Activated CD8-positive, alpha-beta memory T cell treated with anti-CD3 and anti-CD28 coated beads for 24 hours (primary cell): ENCODE data around the gene FGF2.
"Not testable (repeated sequence)": the region's sequence is repeated elsewhere in the genome, so short reads cannot be mapped to it uniquely, and the experiment has no call there.

Experiments
- DNase-seq: peaks from one replicate; pipeline ENCODE4 v3.0.0-alpha.2; 2020

Gene FGF2

DNA sequence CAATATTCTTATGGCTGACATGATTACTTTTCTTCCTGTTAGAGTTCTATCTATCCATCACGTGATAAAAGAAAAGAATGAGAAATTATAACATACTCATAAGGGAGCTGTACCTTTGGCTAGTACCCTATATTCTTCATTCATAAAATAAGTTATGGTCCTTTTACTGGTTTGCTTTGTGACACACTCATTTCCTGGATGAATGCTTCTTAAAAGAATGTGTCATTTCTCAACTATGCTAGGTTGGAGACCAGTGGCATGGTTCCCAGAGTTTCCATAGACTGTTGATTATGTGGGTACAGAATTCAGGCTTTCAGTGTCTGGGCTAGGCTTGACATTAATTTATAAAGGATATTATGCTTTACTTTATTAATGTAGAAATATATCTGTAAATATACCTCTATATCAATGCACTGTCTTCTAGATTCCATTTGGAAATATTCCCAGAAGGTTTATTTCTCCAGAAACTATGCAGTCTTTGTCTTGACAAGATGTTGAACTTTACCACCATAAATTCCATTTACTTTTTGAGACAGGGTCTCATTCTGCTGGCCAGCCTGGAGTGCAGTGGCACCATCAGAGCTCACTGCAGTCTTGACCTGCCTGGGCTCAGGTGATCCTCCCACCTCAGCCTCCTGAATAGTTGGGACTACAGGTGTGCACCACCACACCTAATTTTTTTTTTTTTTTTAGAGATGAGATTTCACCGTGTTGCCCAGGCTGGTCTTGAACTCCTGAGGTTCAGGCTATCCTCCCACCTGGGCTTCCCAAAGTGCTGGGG lies 71.9 kb downstream of the FGF2 start:
- no peak for DNase-seq

DNA sequence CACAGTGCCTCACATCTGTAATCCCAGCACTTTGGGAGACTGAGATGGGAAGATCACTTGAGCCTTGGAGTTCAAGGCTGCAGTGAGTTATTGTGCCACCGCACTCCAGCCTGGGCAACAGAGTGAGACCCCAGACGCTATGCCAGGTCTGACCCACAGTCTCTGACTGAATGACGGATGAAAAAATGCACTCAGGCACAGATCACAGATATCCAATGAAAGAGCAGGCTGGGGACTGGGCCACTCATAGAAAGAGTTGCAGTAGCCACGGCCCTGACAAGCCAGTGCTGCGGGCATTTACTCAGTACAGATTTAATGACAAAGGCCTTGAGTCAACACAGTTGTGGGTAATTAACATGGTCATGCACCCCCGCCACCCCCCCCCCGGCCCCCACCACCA lies 73.1 kb downstream of the FGF2 start:
- no peak for DNase-seq

DNA sequence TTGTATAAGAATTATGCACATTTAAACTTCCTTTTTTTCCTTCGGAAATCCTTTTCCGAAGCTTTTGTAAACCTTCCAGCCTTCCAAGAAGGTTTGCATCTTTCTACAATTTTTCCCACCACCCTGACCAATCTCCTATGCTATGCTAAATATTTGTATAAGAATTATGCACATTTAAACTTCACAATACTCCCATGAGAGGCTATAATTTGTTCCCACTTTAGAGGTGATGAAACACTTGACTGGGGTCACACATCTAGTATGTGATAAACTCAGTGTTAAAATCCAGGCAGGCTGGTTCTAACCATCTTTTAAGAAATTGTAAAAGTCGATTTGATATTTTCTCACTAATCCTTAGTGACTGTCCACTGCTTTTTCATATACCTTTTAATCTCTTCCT lies 73.7 kb downstream of the FGF2 start:
- DNase-seq, result no peak

DNA sequence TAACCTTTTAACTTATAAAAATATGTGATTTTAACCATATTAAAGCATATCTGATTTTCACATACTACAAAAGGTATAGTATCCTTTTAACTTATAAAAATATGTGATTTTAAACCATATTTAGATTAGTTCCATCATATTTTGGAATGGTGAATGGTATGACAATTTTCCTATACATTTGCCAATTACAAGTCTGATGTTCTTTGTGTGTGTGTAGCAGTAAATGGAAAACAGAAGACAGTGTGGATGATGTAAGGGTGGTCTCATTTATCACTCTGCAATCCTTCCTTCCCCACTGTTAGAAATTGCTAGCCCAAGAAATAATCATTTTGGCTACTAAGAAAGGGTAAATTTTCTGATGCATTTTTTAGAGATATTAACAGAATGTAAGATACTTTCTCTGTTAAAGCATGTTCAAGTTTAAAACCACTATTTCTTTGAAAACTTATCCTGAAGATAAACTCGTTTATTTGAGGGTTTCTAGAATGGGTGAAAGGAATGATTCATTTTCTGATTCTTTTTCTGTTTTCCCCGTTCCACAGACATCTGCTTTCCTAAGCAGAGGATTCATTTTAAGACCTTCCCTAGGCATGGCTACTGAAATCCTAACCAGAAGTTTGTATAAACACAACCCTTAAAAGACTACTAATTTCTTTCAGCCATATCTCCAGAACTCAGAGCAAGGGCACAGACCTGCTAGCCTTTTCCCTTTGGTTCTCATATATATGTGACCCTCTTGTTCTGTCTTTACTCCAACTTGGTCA lies 74.8 kb downstream of the FGF2 start:
- DNase-seq, result no peak

DNA sequence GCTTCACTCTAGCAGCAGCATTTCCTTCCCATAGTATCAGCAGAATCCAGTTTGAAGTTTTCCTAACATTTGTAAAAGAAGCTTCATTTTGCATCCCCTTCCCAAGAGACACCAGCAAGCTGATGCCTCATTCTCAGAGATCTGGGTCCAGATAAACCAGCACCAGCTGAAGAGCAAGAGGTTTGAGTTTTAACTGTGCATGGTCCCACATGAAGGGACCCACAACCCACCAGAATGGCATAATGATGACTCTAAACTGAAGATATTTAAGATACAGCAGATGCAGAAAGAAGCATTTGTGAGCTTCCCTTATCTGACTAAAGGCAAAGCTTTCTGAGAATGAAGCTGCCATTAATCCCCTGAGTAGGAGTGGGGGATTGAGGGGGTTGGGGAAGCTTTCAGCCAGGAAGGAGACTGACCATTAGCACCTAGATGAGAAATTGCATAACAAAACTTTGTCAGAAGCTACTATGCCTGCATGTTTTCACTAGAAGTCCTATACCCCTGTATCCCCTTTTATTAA lies 77.2 kb downstream of the FGF2 start:
- DNase-seq, result no peak

DNA sequence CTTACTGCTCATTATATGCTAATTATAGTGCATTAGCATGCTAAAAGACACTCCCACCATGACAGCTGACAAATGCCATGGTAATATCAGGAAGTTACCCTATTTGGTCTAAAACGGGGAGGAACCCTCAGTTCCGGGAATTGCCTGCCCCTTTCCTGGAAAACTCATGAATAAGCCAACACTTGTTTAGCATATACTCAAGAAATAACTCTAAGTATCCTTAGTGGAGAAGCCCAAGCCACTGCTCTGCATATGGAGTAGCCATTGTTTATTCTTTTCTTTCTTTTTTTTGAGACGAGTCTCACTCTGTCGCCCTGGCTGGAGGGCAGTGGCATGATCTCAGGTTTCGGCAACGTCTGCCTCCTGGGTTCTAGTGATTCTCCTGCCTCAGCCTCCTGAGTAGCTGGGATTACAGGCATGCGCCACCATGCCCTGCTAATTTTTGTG lies 80.3 kb downstream of the FGF2 start:
- no peak for DNase-seq

DNA sequence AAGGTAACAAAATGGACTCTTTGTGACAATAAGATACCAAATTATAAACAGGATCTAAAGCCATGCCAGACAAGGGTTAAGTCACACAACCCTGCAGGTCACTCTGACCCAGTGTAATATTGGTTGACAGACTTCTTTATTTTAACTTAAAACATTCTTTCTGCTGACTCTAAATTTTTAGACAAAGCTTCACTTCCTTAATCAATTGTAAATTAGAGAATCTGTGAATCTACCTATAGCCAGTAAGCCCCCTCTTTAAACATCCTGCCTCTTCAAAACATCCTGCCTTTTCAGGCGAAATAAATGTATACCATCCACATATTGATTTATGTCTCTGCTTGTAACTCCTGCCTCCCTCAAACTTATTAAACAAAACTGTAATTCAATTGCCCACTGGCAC lies 81.6 kb downstream of the FGF2 start:
- DNase-seq, result no peak

DNA sequence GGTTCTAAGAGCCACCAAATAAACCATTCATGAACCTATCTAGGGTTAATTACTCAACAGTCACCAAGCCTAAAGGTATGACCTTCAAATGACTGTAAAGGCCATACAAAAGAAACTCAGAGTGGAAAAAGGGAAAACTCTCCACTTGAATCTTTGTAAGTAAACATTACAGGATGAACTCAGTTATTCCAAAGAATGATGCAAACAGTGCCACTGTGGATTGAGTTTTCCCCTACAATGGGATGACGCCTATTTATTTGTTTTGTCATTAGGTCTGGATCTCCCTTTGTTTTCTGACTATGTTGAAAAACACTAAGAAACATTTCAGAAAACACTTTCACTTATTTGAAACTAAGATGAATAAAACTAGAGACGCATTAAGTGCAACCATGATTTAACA lies 83.1 kb downstream of the FGF2 start:
- DNase-seq, result no peak

DNA sequence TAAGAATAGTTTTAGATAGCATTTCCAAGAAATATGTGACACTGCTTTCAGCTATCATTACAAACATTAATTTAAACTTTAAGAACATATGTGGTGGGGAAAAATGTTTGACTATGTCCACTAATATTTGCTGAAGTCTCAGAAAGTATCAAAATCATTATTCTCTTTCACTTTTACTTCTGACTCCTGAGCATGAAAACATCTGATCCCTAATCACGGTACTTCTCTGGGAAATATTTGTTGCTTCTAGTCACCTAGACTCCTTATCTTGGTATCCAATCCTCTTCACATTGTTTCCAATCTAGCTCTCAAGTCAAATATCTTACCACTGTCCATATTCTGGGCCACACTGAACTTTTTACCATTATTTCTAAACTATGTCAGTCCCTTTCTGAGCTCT lies 85.0 kb downstream of the FGF2 start:
- no peak for DNase-seq

DNA sequence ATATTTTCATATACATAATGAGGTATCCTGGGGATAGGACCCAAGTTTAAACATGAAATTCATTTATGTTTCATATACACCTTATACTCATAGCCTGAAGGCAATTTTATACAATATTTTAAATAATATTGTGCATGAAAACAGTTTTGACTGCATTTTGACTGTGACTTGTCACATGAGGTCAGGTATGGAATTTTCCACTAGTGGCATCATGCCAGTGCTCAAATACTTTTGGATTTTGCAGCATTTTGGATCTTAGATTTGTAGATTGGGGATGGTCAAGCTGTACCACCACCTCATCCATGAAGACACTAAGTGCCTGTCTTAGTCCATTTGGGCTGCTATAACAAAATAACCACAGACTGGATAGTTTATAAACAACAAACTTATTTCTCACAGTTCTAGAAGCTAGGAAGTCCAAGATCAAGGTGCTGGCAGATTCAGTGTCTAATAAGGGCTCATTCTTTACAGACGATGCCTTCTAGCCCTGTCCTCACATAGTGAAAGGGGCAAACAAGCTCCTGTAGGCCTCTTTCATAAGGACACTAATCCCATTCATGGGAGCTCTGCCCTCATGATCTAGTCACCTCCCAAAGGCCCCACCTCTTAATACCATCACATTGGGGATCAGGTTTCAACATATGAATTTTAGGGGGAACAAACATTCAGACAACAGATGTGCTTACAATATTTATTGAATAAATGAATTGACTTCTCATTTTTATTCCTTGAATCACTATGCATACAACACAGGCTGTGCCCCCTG lies 86.4 kb downstream of the FGF2 start:
- no peak for DNase-seq

DNA sequence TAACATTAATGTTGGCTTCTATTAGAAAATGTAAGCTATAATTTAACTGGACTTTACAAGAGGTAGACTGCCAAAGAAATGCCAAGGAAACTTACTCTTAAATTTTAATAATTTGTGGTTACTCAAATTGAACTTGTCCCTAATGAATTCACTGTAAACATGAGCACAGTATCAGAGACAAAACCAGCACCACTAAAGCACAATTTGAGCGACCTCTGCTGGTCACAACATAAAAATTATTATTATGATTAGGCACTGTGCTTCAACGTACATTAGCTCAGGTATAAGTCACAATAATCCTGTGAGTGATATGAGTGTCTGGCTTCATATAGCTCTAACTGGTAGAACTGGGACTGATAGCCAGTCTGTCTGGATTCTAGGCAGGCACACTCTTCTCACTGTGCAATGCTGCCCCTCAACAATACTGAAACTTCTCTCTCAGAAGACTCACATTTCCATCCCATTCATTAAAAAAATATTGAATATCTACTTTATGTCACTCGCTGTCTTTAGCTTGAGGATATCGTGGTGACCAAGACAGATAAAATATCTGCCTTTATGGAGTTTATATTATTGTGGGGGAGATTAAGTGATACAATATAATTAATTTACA lies 87.8 kb downstream of the FGF2 start:
- DNase-seq, result no peak

DNA sequence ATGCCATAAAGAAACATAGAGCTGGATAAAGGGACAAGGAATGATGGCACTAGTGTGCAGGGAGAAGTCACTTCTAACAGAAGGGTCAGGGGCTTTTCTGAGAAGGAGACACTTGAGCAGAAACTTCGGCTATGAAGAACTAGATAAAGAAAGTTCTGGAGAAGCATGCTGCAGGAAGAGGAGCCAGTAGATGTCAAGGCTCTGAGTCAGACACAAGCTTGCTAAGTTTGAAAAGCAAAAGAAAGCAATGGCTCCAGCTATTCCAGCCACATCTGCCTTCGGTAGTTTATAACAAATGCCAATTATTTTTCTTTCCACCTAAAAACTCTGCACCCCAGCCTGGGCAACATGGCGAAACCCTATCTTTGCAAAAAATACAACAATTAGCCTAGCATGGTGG lies 88.3 kb downstream of the FGF2 start:
- no peak for DNase-seq

DNA sequence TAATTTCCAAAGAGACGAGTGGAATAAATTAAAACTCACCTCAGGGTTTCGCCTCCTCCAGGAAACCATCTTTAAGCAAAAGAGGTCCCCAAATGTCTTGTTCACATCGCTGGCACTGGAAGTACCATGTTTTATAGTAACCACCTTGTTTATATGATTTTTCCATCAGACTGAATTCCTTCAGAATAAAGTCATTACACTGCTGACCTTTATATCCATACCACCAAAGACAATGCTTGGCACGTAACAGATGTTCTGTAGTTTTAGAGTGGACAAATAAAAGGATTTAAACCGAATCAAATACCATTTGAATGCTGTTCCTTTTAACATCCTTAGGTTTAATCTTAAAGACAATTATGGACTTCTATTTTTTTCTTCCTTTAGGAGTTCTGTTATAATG lies 91.1 kb downstream of the FGF2 start:
- no peak for DNase-seq

DNA sequence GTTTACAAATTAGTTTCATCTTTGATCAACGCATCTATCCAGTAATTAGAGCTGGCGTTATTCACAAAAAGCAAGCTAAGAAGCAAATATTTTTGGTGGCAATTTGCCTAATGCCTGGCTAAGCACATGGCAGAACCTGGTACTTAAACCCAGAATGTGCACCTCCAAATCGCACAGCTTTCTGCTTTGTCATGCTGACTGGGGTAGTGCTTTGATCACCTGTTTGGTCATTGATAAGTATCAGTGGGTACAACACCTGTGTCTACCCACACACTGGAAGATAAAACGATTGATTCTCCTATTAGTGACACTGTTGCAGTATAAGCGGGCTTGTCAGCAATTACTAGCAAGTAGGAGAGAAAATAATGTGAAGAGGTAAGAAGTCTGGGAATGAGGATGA lies 93.8 kb downstream of the FGF2 start:
- DNase-seq, result no peak

DNA sequence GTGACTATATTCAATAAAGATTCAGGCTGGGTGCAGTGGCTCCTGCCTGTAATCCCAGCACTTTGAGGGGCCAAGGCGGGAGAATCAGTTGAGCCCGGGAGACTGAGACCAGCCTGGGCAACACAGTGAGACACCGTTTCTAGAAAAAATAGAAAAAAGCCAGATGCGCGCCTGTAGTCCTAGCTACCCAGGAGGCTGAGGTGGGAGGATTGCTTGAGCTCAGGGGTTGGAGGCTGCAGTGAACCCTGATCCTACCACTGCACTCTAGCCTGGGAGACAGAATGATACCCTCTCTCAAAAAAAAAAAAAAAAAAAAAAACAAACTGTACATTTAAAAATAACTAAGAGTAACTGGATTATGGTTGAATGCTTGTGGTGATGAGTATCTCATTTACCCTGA lies 94.7 kb downstream of the FGF2 start:
- DNase-seq, result no peak

DNA sequence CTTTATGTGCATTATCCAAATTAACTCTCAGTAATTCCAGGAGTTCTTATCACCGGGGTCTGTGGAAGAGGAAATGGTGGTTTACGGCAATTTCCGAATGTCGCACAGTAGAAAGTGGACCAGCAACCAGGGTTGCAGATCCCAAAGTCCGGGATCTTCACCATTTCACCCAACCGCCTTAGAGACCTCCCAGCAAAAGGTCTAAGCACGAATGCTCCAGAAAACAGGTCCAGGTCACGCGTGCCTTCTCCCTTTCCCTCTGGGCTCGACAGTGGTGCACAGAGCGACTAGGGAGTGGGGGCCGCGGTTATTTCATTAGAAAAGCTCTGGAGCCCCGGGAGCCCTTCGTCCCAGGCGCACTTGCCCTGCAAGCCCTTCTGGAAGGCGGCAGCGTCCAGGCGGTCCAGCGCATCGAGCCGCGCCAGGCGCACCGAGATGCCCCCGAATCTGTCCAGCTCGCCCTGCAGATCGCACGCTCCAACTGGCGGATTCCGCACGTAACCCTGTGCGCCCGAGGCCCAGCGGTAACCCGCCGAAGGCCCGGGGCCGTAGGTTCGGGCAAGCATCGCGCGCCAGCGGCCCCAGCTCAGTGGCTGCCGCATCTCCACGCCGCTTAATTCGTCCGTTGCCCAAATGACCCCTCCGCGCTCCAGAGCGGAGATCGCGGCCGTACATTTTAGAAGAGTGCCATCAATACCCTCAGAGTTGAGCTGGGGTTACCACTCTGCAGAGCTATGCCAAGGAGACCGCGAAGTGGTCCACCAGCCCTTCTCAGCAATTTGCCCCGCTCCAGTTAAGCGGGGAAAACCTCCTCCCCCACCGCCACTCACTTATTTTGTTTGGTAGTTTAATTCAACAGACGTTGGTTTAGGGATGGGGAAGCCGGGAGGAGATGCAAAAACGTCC lies 95.6 kb downstream of the FGF2 start, which contains the start of gene NUDT6:
Gene NUDT6, minus strand, starts transcription at position 627 of the 906 bp plus-strand sequence. Its CDS starts 25 bp downstream, at position 602.
- DNase-seq, result peak; percentile 75

DNA sequence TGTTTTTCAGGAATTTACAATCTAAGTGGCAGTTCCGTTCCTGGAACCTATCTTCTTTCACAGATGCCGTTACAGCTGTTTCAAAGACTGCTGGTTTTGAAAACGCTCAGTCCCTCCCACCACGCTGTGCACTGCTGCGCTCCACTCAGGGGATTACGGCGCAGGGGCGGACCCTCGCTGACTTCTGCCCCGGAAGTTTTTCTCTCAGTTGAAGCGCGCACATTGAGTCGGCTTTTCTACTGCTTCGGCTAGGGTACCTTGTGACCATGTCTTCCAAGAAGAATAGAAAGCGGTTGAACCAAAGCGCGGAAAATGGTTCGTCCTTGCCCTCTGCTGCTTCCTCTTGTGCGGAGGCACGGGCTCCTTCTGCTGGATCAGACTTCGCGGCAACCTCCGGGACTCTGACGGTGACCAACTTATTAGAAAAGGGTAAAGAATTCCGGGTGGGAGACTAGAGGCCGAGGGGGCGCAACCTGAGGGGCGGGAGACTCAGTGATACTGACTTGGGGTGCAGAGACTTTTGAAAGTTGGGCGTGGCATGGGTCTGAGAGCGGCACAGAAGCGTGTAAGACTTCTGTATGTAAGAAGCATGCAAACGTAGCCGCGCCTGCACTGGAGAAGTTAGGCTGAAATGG lies 96.4 kb downstream of the FGF2 start:
- peak; percentile 90 for DNase-seq

DNA sequence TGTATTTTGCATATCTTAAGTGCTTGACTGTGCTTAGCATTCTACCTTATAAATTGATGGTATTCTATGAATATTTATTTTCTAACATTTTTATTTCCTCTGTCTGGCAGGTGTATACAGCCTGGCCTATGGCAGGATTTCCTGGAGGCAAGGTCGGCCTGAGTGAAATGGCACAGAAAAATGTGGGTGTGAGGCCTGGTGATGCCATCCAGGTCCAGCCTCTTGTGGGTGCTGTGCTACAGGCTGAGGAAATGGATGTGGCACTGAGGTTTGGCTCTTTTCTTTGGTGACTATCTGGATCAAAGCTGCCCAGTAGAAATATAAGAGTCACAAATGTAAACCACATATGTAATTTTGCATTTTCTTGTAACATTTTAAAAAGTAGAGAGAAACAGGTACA lies 102.3 kb downstream of the FGF2 start:
- no peak for DNase-seq

DNA sequence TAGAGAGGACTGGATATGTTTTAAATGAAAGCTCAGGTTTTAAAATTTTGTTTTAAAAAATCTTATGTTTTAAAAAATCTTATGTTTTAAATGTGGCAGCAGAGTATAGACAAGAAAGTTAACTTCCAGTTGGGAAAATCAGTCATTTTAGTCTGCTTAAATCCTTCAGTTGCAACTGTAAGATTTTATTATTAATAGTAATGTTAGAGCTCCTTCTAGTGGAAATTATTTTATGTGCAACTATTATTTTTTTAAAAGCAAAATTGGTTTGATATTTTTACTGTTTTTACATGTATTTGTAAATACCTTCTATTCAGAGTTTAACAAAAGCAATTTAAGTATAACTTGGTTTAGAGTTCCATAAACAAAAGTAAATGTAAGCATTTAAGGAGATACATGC lies 104.2 kb downstream of the FGF2 start:
- DNase-seq, result no peak

DNA sequence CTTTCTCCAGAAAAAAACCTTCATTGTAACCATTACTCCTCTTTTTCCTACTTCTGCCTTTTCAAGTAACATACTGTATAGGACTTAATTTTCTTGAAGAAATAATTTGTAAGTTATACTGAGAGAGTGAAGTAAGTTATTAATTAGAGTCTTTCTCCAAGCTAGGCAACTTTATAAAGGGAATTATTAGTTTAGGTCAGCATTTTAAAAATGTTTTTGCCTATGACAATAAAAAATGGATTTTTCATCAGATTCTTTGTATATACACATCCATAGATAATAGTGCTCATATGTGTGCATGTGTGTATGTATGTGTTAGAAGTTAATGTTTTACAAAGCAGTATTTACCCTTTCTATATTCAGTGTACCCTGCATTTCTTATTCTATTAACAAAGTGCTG lies 106.1 kb downstream of the FGF2 start:
- DNase-seq, result no peak

DNA sequence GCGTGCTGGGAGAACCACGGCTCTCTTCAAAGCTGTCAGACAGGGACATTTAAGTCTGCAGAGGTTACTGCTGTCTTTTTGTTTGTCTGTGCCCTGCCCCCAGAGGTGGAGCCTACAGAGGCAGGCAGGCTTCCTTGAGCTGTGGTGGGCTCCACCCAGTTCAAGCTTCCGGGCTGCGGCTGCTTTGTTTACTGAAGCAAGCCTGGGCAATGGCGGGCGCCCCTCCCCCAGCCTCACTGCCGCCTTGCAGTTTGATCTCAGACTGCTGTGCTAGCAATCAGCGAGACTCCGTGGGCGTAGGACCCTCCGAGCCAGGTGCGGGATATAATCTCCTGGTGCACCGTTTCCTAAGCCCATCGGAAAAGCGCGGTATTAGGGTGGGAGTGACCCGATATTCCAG lies 118.5 kb downstream of the FGF2 start:
- not testable (repeated sequence) for DNase-seq
